ENCODE data around the gene ERC2.

ERC2 gene

GRCh38 chr3:56459719-56460118, 8.5 kb downstream of the ERC2 start:
- no peak overlapping the region for H3K4me3 ChIP-seq (ENCODE audit: low read length)
- TF ChIP-seq CTCF (conservative IDR thresholded peaks at IDR 0.05; ENCODE audit: low read length): no peak
- no peak for DNase-seq (ENCODE audit: low read depth)

GRCh38 chr3:56459104-56459496, 9.2 kb downstream of the ERC2 start:
- TF ChIP-seq CTCF (conservative IDR thresholded peaks at IDR 0.05; ENCODE audit: low read length): no peak
- DNase-seq (ENCODE audit: low read depth): no peak
- no peak overlapping the region for H3K4me3 ChIP-seq (ENCODE audit: low read length)

- no peak for TF ChIP-seq CTCF (conservative IDR thresholded peaks at IDR 0.05; ENCODE audit: low read length)
- DNase-seq (ENCODE audit: low read depth): no peak
- no peak overlapping the region for H3K4me3 ChIP-seq (ENCODE audit: low read length)
These were observed 9.7 kb downstream of the ERC2 start for GRCh38 chr3:56458496-56459103.

GRCh38 chr3:56456117-56456516, 12.2 kb downstream of the ERC2 start:
- no peak for TF ChIP-seq CTCF (conservative IDR thresholded peaks at IDR 0.05; ENCODE audit: low read length)

GRCh38 chr3:56453011-56453410, 15.3 kb downstream of the ERC2 start:
- TF ChIP-seq CTCF (conservative IDR thresholded peaks at IDR 0.05; ENCODE audit: low read length): no peak
- no peak overlapping the region for H3K4me3 ChIP-seq (ENCODE audit: low read length)
- no peak for DNase-seq (ENCODE audit: low read depth)

More at GRCh38 chr3:56456117-56456516, 12.2 kb downstream of the ERC2 start:
- no peak overlapping the region for H3K4me3 ChIP-seq (ENCODE audit: low read length)
- no peak for DNase-seq (ENCODE audit: low read depth)

- DNase-seq (ENCODE audit: low read depth): no peak
- no peak overlapping the region for H3K4me3 ChIP-seq (ENCODE audit: low read length)
- no peak for TF ChIP-seq CTCF (conservative IDR thresholded peaks at IDR 0.05; ENCODE audit: low read length)
These were observed 16.2 kb downstream of the ERC2 start for GRCh38 chr3:56452085-56452484.

- DNase-seq (ENCODE audit: low read depth): no peak
- no peak for TF ChIP-seq CTCF (conservative IDR thresholded peaks at IDR 0.05; ENCODE audit: low read length)
- H3K4me3 ChIP-seq (ENCODE audit: low read length): no peak overlapping the region
These were observed 24.9 kb downstream of the ERC2 start for GRCh38 chr3:56443372-56443771.
